WERI-Rb-1 (cell line): Measurements from ENCODE around the gene C22orf31.

Source experiments
- DNase-seq: peaks from one replicate; pipeline ENCODE4 v3.0.0-alpha.2; 2020
- H3K27ac ChIP-seq: fragments of 250-450 bp; sonication (Bioruptor Pico); 2 replicates; pipeline ENCODE4 v1.5.1; 2020; ENCODE audit warnings: mild to moderate bottlenecking, moderate library complexity
- H3K27me3 ChIP-seq: fragments of 250-450 bp; sonication (Bioruptor Pico); 2 replicates; pipeline ENCODE4 v1.5.1; 2021; ENCODE audit warnings: mild to moderate bottlenecking, low read depth, moderate library complexity; ENCODE audit not compliant: insufficient read depth, severe bottlenecking
- H3K36me3 ChIP-seq: fragments of 250-450 bp; sonication (Bioruptor Pico); 2 replicates; pipeline ENCODE4 v1.5.1; 2020; ENCODE audit warnings: mild to moderate bottlenecking, moderate library complexity
- H3K4me3 ChIP-seq: 2 replicates; pipeline ENCODE4 v1.5.1; 2011; ENCODE audit warnings: low read depth, mild to moderate bottlenecking, control low read depth, low read length
- H3K9me3 ChIP-seq: fragments of 250-450 bp; sonication (Bioruptor Pico); 2 replicates; pipeline ENCODE4 v1.5.1; 2021; ENCODE audit warnings: mild to moderate bottlenecking, moderate library complexity; ENCODE audit not compliant: severe bottlenecking
- CTCF ChIP-seq: IDR thresholded peaks from 2 replicates; pipeline ENCODE4 v1.5.1; 2011; ENCODE audit warnings: low read depth, mild to moderate bottlenecking, control low read depth, inconsistent platforms, low read length

Gene C22orf31

GRCh38 chr22:29049655-29050263 is 11.9 kb downstream of the C22orf31 start:
- peaks cover 48% of the 10 kb centered on the region for H3K36me3 ChIP-seq
- H3K27ac ChIP-seq: no peak overlapping the region
- no peak for DNase-seq
- no peak for TF ChIP-seq CTCF
- H3K9me3 ChIP-seq: no peaks in the 10 kb centered on the region
- no peaks in the 10 kb centered on the region for H3K27me3 ChIP-seq
- no peak overlapping the region for H3K4me3 ChIP-seq

- Histone ChIP-seq H3K4me3 (no peak overlapping the region), H3K27ac (no peak overlapping the region), H3K36me3 (peaks cover 52% of the 10 kb centered on the region), H3K9me3 (no peaks in the 10 kb centered on the region), H3K27me3 (no peaks in the 10 kb centered on the region)
- DNase-seq: no peak
- no peak for TF ChIP-seq CTCF
These were observed 12.6 kb downstream of the C22orf31 start for GRCh38 chr22:29048822-29049654.

DNA sequence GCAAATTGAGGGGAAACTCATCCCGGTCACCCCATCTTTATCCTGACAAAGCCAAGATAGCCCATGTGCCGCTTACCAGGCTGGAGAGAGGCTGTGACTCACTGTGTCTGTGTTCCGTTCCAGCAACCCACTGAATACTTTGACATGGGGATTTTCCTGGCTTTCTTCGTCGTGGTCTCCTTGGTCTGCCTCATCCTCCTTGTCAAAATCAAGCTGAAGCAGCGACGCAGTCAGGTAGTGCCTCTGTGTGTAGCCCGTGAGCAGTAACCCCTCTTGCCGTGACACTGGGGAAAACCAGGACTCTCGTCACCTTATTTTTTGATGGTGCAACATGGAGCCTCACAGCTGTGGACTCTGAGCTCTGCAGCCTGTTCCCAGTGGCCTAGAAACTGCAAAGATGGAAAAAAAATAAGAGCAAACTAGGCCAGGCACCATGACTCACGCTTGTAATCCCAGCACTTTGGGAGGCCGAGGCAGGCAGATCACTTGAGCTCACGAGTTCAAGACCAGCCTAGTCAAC is 16.9 kb downstream of the C22orf31 start:
- no peak overlapping the region for H3K27ac ChIP-seq
- TF ChIP-seq CTCF: no peak
- H3K27me3 ChIP-seq: no peaks in the 10 kb centered on the region
- H3K4me3 ChIP-seq: no peak overlapping the region
- H3K9me3 ChIP-seq: no peaks in the 10 kb centered on the region
- no peak for DNase-seq
- peaks cover 47% of the 10 kb centered on the region for H3K36me3 ChIP-seq

DNA sequence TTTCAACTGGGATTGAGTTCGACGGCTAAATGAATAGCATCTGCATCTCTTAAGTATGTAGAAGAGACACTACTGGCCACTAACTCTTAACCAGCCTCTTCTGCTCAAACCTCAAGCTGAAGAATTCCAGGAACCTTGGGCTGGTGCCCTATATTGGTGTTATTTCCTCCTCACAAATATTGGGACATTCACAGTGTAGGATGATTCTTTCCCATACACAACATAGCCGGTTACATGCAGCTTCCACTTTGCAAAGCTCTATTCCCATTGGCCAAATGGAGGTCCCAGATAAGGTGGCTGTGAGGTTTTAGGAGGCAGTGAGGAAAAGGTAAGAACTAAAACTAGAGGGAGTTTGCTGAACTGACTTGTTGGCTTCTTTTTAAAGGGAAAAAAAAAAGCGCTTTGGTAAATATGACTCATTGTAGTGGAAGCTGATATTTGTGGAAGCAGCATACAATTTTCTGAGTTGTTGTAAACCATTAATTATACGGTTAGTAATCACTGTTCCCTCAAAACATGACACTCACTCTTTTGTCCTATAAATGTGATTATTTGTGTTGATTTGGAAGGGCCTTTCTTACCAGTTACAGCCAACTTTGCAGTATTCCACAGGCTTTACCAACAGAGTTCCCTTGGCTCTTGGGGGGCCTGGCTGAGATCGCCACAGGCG is 17.6 kb downstream of the C22orf31 start:
- no peaks in the 10 kb centered on the region for H3K27me3 ChIP-seq
- no peak overlapping the region for H3K4me3 ChIP-seq
- H3K36me3 ChIP-seq: peaks cover 43% of the 10 kb centered on the region
- H3K9me3 ChIP-seq: no peaks in the 10 kb centered on the region
- H3K27ac ChIP-seq: no peak overlapping the region
- TF ChIP-seq CTCF: no peak
- DNase-seq: no peak

- peaks cover 20% of the 10 kb centered on the region for H3K36me3 ChIP-seq
- DNase-seq: no peak
- no peak for TF ChIP-seq CTCF
- H3K27ac ChIP-seq: no peak overlapping the region
- H3K27me3 ChIP-seq: no peaks in the 10 kb centered on the region
- H3K9me3 ChIP-seq: no peaks in the 10 kb centered on the region
- no peak overlapping the region for H3K4me3 ChIP-seq
These were observed 20.2 kb downstream of the C22orf31 start for GRCh38 chr22:29041408-29041807.
